Omental fat pad (tissue), 4 donors: ENCODE measurements around the gene NEIL1. TPM values are rescaled to one million over a fixed set of nuclear protein-coding genes. Genes with fewer than 3 reads are reported as not detected.

Source experiments
- ATAC-seq: fragments of 150-250 bp; one replicate; pipeline ENCODE4 v1.9.1; 2016; ENCODE audit warnings: mild to moderate bottlenecking, moderate library complexity; ENCODE audit not compliant: low FRiP score
- DNase-seq: peaks from one replicate; pipeline ENCODE4 v3.0.0-alpha.2; 2019; ENCODE audit warnings: low spot score
- CTCF ChIP-seq, 3 donors: fragments of 450-650 bp; IDR thresholded peaks; one replicate each; pipeline ENCODE4 v1.5.1; 2016 to 2017; ENCODE audit warnings: antibody characterized with exemption in 3 of 3, mild to moderate bottlenecking in 3 of 3, moderate library complexity in 2 of 3
- total RNA-seq, 4 donors: library from RNA; depleted of rRNA; stranded (reverse); fragments of >200 nt; gene quantifications; one replicate each; pipeline ENCODE4 v1.1.0, GENCODE V29; 2016

Gene NEIL1
- total RNA-seq, 4 donors from 2014 or later, result 13.3 to 41.8 (median 29.9) TPM

DNA sequence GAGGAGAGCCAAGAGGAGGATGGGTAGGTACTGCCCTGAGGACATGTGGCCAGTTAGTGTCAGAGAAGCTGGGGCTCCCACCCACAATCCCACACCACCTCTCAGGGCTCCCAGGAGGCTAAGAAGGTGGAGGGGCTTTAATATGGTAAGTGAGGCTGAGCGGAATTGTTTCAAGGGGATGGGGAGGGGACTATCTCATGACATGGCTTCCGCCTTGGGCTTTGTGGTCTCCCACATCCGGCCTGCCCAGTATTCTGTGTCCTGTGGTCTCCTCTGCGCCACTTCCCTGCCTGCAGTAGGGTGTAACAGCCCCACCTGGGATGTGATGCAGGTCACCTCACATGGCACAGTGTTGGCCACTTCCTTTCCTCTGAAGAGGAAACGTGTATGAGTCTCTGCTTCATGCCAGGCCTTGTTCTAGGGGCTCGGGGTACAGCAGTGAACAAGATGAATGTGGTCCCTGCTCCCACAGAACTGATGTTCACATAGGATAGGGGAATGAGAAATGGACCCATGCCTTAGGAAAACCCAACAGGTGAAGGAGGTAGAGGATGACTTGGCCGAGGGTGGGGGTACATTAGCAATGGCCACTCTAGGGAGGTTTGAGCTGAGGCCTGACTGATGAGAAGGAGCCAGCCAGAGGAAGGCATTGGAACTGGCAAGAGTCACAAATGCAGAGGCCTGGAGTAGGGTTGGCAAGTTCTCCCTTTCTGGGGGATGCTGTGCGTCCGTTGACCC lies 3.2 kb downstream of the NEIL1 start:
- no peak for ATAC-seq
- TF ChIP-seq CTCF (IDR thresholded peaks at IDR 0.05), result no peak
- DNase-seq, result no peak

GRCh38 chr15:75350601-75351361 lies 3.9 kb downstream of the NEIL1 start:
- ATAC-seq (no peak), DNase-seq (no peak)
- TF ChIP-seq CTCF (IDR thresholded peaks at IDR 0.05), result no peak

DNA sequence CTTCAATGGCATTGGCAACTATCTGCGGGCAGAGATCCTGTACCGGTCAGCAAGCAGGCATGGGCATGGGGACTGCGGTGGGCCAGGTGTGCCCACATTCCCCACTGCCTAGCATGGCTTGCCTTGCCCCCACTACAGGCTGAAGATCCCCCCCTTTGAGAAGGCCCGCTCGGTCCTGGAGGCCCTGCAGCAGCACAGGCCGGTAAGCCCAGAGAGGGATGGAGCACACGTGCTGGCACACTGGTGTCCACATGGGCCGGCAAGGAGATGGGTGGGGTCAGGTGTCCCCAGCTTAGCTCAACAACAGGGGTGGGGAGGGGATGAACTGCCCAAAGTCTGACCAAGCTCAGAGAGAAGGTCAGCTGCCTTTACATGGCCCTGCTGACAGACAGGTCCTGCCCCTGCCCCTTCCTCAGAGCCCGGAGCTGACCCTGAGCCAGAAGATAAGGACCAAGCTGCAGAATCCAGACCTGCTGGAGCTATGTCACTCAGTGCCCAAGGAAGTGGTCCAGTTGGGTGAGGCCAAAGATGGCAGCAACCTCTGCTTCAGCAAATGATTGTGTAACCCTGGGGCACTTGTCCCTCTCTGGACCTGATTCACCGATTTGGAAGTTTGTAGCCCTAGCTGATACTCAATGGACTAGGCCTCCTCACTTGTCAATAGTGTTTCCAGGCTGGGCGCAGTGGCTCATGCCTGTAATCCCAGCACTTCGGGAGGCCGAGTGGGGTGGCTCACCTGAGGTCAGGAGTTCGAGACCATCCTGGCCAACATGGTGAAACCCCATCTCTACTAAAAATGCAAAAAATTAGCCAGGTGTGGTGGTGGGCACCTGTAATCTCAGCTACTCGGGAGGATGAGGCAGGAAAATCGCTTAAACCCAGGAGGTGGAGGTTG lies 5.6 kb downstream of the NEIL1 start:
- DNase-seq (no peak), ATAC-seq (no peak)
- TF ChIP-seq CTCF (IDR thresholded peaks at IDR 0.05), result no peak

DNA sequence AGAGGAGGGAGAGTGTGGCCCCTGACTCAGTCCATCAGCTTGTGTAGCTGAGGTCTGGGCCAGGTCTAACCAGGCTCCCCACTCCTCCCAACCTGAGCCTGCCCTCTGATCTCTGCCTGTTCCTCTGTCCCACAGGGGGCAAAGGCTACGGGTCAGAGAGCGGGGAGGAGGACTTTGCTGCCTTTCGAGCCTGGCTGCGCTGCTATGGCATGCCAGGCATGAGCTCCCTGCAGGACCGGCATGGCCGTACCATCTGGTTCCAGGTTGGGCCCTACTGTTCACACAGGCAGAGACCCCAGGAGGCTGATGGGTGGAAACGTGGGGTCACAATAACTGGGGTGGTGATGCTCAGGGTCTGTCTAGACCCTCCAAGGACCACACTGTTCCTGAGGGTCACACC lies 6.8 kb downstream of the NEIL1 start:
- no peak for TF ChIP-seq CTCF (IDR thresholded peaks at IDR 0.05)
- DNase-seq (no peak), ATAC-seq (no peak)

DNA sequence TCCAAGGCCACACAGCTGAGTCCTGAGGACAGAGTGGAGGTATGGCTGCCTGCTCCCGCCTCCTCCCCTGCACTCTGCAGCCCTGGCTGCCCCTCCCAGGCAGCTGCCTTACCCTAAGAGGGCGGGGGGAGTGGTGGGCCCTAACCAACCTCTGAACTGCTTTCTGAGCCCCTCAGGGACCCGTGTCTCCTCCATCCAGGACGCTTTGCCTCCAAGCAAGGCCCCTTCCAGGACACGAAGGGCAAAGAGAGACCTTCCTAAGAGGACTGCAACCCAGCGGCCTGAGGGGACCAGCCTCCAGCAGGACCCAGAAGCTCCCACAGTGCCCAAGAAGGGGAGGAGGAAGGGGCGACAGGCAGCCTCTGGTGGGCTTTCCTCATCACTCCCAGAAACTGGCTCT lies 7.6 kb downstream of the NEIL1 start:
- no peak for ATAC-seq
- no peak for DNase-seq
- no peak for TF ChIP-seq CTCF (IDR thresholded peaks at IDR 0.05)

- no peak for ATAC-seq
- no peak for DNase-seq
- TF ChIP-seq CTCF (IDR thresholded peaks at IDR 0.05), result no peak
Measured at GRCh38 chr15:75355369-75355768, 8.5 kb downstream of the NEIL1 start.
